ENCODE results near the gene SULT1E1. TPM values are rescaled to one million over a fixed set of nuclear protein-coding genes. Genes with fewer than 3 reads are reported as not detected.

SULT1E1 gene
- total and polyA plus RNA-seq, 2 of the 8 experiments (the other 6 are each of a cell fraction or from before 2014, with no cell fraction given), result not detected

DNA sequence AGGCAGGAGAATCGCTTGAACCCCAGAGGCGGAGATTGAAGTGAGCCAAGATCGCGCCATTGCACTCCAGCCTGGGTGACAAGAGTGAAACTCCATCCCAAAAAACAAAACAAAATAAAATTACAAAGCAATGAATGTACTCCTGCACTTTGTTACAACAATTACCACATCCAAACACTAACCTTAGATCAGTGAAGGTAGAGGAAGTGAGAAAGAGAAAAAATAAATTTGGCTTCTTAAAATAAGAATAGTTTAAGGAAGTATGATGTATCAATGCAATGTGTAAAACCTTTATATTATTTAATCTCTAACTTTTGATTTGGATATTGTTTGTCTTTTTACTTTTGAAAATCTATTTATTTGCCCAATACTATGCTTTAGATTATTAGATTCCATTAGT lies 49.2 kb upstream of the SULT1E1 start (continued):
- no peak for TF ChIP-seq ATF3 (IDR thresholded peaks at IDR 0.05; ENCODE audit: insufficient read depth, low read depth, low read length)
- no peak for TF ChIP-seq ZNF274 (IDR thresholded peaks at IDR 0.05; ENCODE audit: borderline replicate concordance, extremely low read depth, low read length)
- TF ChIP-seq BACH1 (IDR thresholded peaks at IDR 0.05; ENCODE audit: low read length), result no peak
- TF ChIP-seq TCF12 (IDR thresholded peaks at IDR 0.05; ENCODE audit: low read depth, low read length), result no peak
- TF ChIP-seq TEAD4 (IDR thresholded peaks at IDR 0.05; ENCODE audit: low read depth, low read length), result no peak
- TF ChIP-seq CTBP2 (IDR thresholded peaks at IDR 0.05; ENCODE audit: borderline replicate concordance, insufficient read depth, insufficient read length, low read length), result no peak
- TF ChIP-seq MAFK (IDR thresholded peaks at IDR 0.05; ENCODE audit: low read depth, low read length), result no peak
- TF ChIP-seq KDM4A (IDR thresholded peaks at IDR 0.05; ENCODE audit: low read depth, low read length, severe bottlenecking), result no peak
- no peak for TF ChIP-seq KDM1A (IDR thresholded peaks at IDR 0.05; ENCODE audit: borderline replicate concordance, low read length)
- no peak for TF ChIP-seq CREB1 (IDR thresholded peaks at IDR 0.05)
